IPS-20b (cell line): ENCODE measurements around the gene JADE3.
A peak's percentile ranks its signal among the peaks of the same experiment; 100 is the strongest.
"Not testable (repeated sequence)": the region's sequence is repeated elsewhere in the genome, so short reads cannot be mapped to it uniquely, and the experiment has no call there.

Source experiments
- H3K27ac ChIP-seq: one replicate; pipeline ENCODE4 v1.5.1; 2013; ENCODE audit warnings: low read length
- H3K27me3 ChIP-seq: 2 replicates; pipeline ENCODE4 v1.6.1; 2013; ENCODE audit warnings: mild to moderate bottlenecking, low read length, inconsistent platforms; ENCODE audit not compliant: insufficient read depth
- H3K36me3 ChIP-seq: 2 replicates; pipeline ENCODE4 v1.6.1; 2013; ENCODE audit warnings: low read depth, mild to moderate bottlenecking, inconsistent platforms, low read length, moderate library complexity; ENCODE audit not compliant: insufficient read depth
- H3K4me1 ChIP-seq: 2 replicates; pipeline ENCODE4 v1.6.1; 2013; ENCODE audit warnings: mild to moderate bottlenecking, control low read depth, inconsistent platforms, low read length, moderate library complexity; ENCODE audit not compliant: insufficient read depth
- H3K4me3 ChIP-seq: 2 replicates; pipeline ENCODE4 v1.5.1; 2013; ENCODE audit warnings: mild to moderate bottlenecking, low read length, inconsistent platforms
- H3K9ac ChIP-seq: 2 replicates; pipeline ENCODE4 v1.6.1; 2013; ENCODE audit warnings: low read depth, mild to moderate bottlenecking, inconsistent platforms, low read length, moderate library complexity
- H3K9me3 ChIP-seq: 2 replicates; pipeline ENCODE4 v1.6.1; 2013; ENCODE audit warnings: mild to moderate bottlenecking, low read depth, low read length, inconsistent platforms; ENCODE audit not compliant: insufficient read depth

The JADE3 gene

DNA sequence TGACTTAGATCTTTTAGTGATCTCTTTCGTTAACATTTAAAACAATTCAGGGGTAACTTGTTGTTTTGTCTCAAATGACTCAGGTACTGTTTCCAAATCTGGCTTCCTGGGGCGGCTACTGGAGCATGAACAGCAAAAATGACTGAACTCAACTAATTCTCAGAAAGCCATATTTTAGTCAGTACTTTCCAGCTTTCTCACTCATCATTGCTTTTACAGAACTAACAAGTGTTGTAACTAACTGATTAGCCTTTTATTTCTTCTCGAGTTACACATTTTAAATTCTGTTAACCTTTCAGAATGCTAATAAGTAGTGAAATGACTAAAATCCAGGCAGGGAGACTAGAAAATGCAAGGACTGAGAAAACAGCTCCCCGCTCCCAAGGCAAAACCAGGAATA, 55.3 kb downstream of the JADE3 start:
- Histone ChIP-seq H3K27ac (no peak overlapping the region), H3K9ac (no peak overlapping the region), H3K4me3 (no peak overlapping the region), H3K36me3 (no peaks in the 10 kb centered on the region), H3K27me3 (no peaks in the 10 kb centered on the region), H3K9me3 (no peaks in the 10 kb centered on the region), H3K4me1 (peaks cover 5% of the 10 kb centered on the region; the same call in 1 of the 2 replicates)

- H3K4me3 ChIP-seq, H3K27me3 ChIP-seq, H3K4me1 ChIP-seq, H3K9ac ChIP-seq, H3K27ac ChIP-seq, H3K9me3 ChIP-seq, H3K36me3 ChIP-seq: not testable (repeated sequence)
Measured at GRCh38 chrX:46977046-46977445, 64.8 kb downstream of the JADE3 start.

- no peaks in the 10 kb centered on the region for H3K9me3 ChIP-seq
- no peaks in the 10 kb centered on the region for H3K36me3 ChIP-seq
- H3K27ac ChIP-seq, result no peak overlapping the region
- peaks cover 5% of the 10 kb centered on the region; the same call in 1 of the 2 replicates for H3K4me1 ChIP-seq
- no peak overlapping the region for H3K4me3 ChIP-seq
- no peaks in the 10 kb centered on the region for H3K27me3 ChIP-seq
- H3K9ac ChIP-seq, result no peak overlapping the region
Measured at GRCh38 chrX:46978341-46979291, 66.4 kb downstream of the JADE3 start.

- Histone ChIP-seq H3K36me3 (peaks cover 15% of the 10 kb centered on the region), H3K27me3 (no peaks in the 10 kb centered on the region), H3K27ac (no peak overlapping the region), H3K9ac (no peak overlapping the region), H3K4me3 (no peak overlapping the region), H3K4me1 (no peaks in the 10 kb centered on the region; the same call in 1 of the 2 replicates), H3K9me3 (no peaks in the 10 kb centered on the region)
Measured at GRCh38 chrX:46984705-46985104, 72.5 kb downstream of the JADE3 start.

DNA sequence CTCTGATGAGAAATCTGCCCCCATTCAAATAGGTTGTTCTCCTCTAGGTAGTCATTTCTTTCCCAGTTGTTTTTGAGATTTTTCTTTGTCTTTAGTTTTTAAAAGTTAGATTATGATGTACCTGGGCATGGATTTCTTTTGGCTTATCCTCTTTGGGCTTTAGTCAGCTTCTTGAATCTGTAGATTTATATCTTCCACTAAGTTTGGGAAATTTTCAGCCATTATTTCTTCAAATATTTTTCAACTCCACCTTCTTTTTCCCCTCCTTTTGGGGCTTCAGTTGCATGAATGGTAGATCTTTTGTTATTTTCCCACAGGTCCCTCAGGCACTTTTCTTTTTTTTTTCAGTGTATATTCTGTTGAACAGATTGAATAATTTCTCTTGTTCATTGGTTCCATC, 77.3 kb downstream of the JADE3 start:
- H3K9ac ChIP-seq, result no peak overlapping the region
- no peak overlapping the region for H3K4me3 ChIP-seq
- H3K9me3 ChIP-seq, result no peaks in the 10 kb centered on the region
- H3K27ac ChIP-seq, result no peak overlapping the region
- H3K36me3 ChIP-seq, result peaks cover 15% of the 10 kb centered on the region
- peaks cover 3% of the 10 kb centered on the region; the same call in 1 of the 2 replicates for H3K4me1 ChIP-seq
- H3K27me3 ChIP-seq, result no peaks in the 10 kb centered on the region

DNA sequence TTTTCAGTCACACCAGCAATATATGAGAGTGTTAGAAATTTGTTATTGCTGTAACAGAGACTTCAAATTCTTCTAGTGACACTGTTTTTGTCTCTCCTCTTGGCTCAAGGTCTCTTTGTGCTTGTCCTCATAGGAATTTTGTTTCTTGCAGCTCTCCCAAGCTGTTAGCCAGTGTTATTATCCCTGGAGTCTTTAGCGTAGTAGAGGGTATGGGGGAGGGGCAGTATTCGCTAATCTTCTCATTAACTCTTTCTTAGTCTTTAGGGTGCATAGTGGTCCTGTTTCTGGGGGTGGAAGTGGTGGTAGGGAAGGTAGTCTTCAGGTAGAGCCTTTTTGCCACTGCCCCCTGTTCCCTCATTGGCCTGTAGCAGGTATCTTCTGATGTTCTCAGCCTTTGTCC, 79.4 kb downstream of the JADE3 start:
- H3K27me3 ChIP-seq, result no peaks in the 10 kb centered on the region
- H3K9me3 ChIP-seq, result no peaks in the 10 kb centered on the region
- H3K4me1 ChIP-seq, result peaks cover 3% of the 10 kb centered on the region; the same call in 1 of the 2 replicates
- H3K9ac ChIP-seq, result no peak overlapping the region; the same call in 1 of the 2 replicates
- H3K36me3 ChIP-seq, result peaks cover 9% of the 10 kb centered on the region; the same call in 1 of the 2 replicates
- H3K27ac ChIP-seq, result no peak overlapping the region
- peak overlapping the region; percentile 51 for H3K4me3 ChIP-seq

GRCh38 chrX:46992070-46992469, 79.8 kb downstream of the JADE3 start:
- Histone ChIP-seq H3K27ac (no peak overlapping the region), H3K4me3 (peak overlapping the region; percentile 51), H3K36me3 (peaks cover 5% of the 10 kb centered on the region; the same call in 1 of the 2 replicates), H3K4me1 (peaks cover 3% of the 10 kb centered on the region; the same call in 1 of the 2 replicates), H3K27me3 (no peaks in the 10 kb centered on the region), H3K9ac (no peak overlapping the region), H3K9me3 (no peaks in the 10 kb centered on the region)

DNA sequence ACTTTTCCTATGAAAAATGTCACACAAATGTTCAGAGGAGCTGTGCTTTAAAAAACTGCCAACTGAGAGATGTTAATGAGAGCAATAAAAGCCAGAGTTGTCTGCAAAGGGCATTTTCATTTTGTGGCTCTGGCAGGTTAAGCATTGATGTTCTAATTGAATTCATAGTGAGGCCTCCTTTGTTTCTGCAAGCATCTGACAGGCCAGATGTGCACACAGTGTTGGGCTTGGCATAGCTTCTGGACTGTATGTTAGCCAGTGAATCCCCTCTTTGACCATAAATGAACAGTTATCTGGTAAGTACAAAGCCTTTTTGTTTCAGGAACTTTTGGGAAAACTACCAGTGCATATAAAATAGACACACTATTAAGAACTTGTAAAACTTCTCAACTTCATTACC, 81.9 kb downstream of the JADE3 start:
- Histone ChIP-seq H3K9me3 (no peaks in the 10 kb centered on the region), H3K9ac (no peak overlapping the region), H3K4me1 (peaks cover 3% of the 10 kb centered on the region; the same call in 1 of the 2 replicates), H3K4me3 (no peak overlapping the region), H3K27me3 (no peaks in the 10 kb centered on the region), H3K36me3 (peaks cover 15% of the 10 kb centered on the region; the same call in 1 of the 2 replicates), H3K27ac (no peak overlapping the region)

DNA sequence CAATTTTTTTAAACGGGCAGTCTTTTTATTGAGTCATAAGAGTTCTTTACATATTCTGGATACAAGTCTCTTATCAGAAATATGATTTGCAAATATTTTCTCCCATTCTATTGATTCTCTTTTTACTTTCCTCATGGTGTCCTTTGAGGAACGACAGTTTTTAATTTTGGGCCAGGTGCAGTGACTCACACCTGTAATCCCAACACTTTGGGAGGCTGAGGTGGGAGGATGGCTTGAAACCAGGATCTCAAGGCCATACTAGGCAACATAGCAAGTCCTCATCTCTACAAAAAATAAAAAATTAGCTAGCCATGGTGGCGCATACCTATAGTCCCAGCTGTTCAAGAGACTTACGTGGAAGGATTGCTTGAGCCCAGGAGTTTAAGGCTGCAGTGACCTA, 99.9 kb downstream of the JADE3 start:
- no peaks in the 10 kb centered on the region for H3K27me3 ChIP-seq
- no peaks in the 10 kb centered on the region for H3K36me3 ChIP-seq
- H3K9ac ChIP-seq, result no peak overlapping the region
- no peak overlapping the region for H3K4me3 ChIP-seq
- no peaks in the 10 kb centered on the region for H3K9me3 ChIP-seq
- H3K27ac ChIP-seq, result no peak overlapping the region
- no peaks in the 10 kb centered on the region for H3K4me1 ChIP-seq

DNA sequence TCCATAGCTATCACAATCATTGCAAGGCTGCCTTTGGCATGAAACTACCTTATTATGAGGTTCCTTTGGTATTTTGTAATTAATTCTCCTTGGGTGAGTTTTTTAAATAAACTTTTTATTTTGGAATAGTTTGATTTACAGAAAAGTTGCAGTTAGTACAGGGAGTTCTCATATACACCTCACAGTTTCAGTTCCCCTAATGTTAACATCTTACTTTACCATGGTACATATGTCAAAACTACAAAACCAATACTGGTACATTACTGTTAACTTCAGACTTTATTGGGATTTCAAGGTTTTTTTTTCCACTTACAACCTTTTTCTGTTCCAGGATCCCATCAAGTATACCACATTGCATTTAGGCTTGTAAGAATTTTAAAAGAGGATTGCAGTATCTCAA, 114.0 kb downstream of the JADE3 start:
- H3K4me1 ChIP-seq, result no peaks in the 10 kb centered on the region
- H3K9me3 ChIP-seq, result no peaks in the 10 kb centered on the region
- H3K9ac ChIP-seq, result no peak overlapping the region
- H3K4me3 ChIP-seq, result no peak overlapping the region
- H3K27me3 ChIP-seq, result no peaks in the 10 kb centered on the region
- H3K27ac ChIP-seq, result no peak overlapping the region
- peaks cover 18% of the 10 kb centered on the region; the same call in 1 of the 2 replicates for H3K36me3 ChIP-seq

DNA sequence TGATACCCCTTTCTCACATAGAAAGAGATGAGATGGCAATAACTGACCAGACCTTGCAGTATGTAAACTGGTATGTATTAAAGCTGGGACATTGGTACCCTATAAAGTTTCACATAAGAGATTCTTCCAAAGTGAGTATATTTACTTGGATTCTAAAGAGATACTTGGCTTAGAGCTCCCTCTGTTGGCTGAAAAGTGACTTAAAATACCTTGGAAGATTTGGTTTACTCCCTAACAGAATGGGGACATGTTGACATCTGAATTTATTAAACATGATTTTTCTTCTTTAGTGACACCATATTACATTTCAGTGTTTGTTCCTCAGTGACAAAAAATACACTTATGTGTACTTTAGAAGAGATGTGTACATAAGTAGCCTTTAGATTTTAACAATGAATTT, 118.1 kb downstream of the JADE3 start:
- Histone ChIP-seq H3K27me3 (no peaks in the 10 kb centered on the region), H3K27ac (no peak overlapping the region), H3K9me3 (no peaks in the 10 kb centered on the region), H3K4me3 (no peak overlapping the region), H3K9ac (no peak overlapping the region), H3K4me1 (no peaks in the 10 kb centered on the region), H3K36me3 (peaks cover 23% of the 10 kb centered on the region; the same call in 1 of the 2 replicates)

DNA sequence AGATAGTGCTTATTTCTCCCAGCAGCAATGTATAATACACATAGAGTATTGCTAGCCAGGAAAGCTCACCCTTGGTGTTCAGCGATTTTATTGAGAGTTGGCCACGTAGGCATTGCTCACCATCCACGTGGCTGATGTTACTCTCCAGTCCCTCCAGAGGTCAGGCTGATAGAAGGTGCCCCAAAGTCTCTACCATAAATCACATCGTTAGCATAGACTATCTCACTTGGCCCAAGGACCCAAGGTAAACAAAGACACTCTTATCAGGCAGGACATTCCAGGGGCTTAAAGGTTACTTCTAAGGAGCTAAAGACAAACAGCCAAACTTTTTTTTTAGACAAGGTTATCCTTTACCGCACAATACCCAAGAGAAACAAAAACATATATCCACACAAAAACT, 135.8 kb downstream of the JADE3 start:
- H3K9me3 ChIP-seq, result no peaks in the 10 kb centered on the region
- no peaks in the 10 kb centered on the region for H3K27me3 ChIP-seq
- H3K4me3 ChIP-seq, result no peak overlapping the region
- H3K4me1 ChIP-seq, result no peaks in the 10 kb centered on the region
- H3K9ac ChIP-seq, result no peak overlapping the region
- no peak overlapping the region for H3K27ac ChIP-seq
- H3K36me3 ChIP-seq, result peaks cover 2% of the 10 kb centered on the region; the same call in 1 of the 2 replicates
